ENCODE measurements around the gene TJAP1. TPM values are rescaled to one million over a fixed set of nuclear protein-coding genes. Genes with fewer than 3 reads are reported as not detected.

The TJAP1 gene
- total and polyA plus RNA-seq, 2 of the 8 experiments (the other 6 are each of a cell fraction or from before 2014, with no cell fraction given), result 30.7 to 40.4 TPM

DNA sequence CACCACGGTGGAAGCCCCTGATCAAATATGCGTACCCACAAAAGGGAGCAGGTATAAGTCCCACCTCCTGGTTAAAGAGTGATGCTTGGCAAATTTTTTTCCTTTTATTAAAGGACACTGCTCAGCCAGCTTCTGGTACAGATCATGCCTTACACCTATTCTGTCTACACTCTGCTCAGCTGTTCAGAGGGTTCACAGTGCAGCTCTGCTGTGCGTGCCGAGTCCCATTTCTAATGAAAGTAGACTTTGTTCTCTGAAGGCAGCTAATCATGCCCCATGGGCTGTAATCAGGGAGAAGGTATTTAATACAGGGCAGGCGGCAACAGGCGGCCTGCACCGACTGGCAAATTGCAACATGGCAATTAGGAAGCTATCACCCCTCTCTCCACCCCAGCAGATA, 16.5 kb downstream of the TJAP1 start:
- Histone ChIP-seq H3K4me2 (ENCODE audit: insufficient read depth in 1 of 2, low read depth in 2 of 2, low read length in 2 of 2) (no peak overlapping the region), H3K18ac (ENCODE audit: extremely low read depth, low read length) (no peak overlapping the region), H3K9ac (replicated peaks in 1 of 4; ENCODE audit: extremely low read depth in 1 of 4, low read depth in 3 of 4, low read length in 3 of 4) (no peak overlapping the region), H3K23me2 (ENCODE audit: low read depth, low read length) (no peaks in the 10 kb centered on the region), H4K91ac (replicated peaks; ENCODE audit: insufficient read length, low read length) (no peak overlapping the region), H3K79me1 (ENCODE audit: low read depth, low read length) (peaks cover 31% of the 10 kb centered on the region), H3K4me1 (replicated peaks in 1 of 4; ENCODE audit: control insufficient read depth in 3 of 4, insufficient read depth in 4 of 4, low read length in 3 of 4) (peaks cover 7 to 19% (median 15%) of the 10 kb centered on the region in 4 experiments), H2BK12ac (ENCODE audit: low read depth, low read length) (no peak overlapping the region), H3K27ac (ENCODE audit: low read depth, low read length) (no peak overlapping the region), H3K4me3 (ENCODE audit: extremely low read depth in 1 of 4, insufficient read depth in 2 of 4, low read depth in 3 of 4, low read length in 4 of 4) (no peak overlapping the region), H2BK5ac (ENCODE audit: low read depth, low read length) (no peak overlapping the region), H2BK120ac (replicated peaks; ENCODE audit: low read depth, low read length) (no peak overlapping the region), H3K79me2 (ENCODE audit: control insufficient read depth in 1 of 2, insufficient read depth in 2 of 2, low read length in 2 of 2) (peaks cover 4 to 45% of the 10 kb centered on the region in 2 experiments; a peak in 3 of 4 replicates), H2AFZ (ENCODE audit: low read length) (no peak overlapping the region), H4K5ac (ENCODE audit: insufficient read length, low read depth, low read length) (no peak overlapping the region), H2BK20ac (ENCODE audit: low read length) (no peak overlapping the region), H3K36me3 (ENCODE audit: control insufficient read depth in 2 of 4, insufficient read depth in 4 of 4, low read length in 3 of 4) (peaks cover 3 to 8% (median 4%) of the 10 kb centered on the region in 4 experiments; a peak in 6 of 8 replicates), H3K4ac (replicated peaks; ENCODE audit: insufficient read length, low read depth, low read length) (no peak overlapping the region), H2AK5ac (ENCODE audit: low read depth, low read length) (no peak overlapping the region), H3K56ac (replicated peaks; ENCODE audit: insufficient read length, low read depth, low read length) (no peak overlapping the region), H3K14ac (ENCODE audit: insufficient read length) (no peak overlapping the region), H4K20me1 (replicated peaks in 1 of 2; ENCODE audit: control insufficient read depth in 1 of 2, insufficient read depth in 2 of 2, low read length in 2 of 2) (peaks cover 17 to 39% of the 10 kb centered on the region in 2 experiments), H2BK15ac (ENCODE audit: low read length) (no peak overlapping the region), H3K23ac (ENCODE audit: insufficient read length) (no peak overlapping the region), H3K9me3 (ENCODE audit: insufficient read depth in 2 of 2, low read depth in 1 of 2, low read length in 1 of 2) (no peaks in the 10 kb centered on the region), H3K27me3 (replicated peaks in 1 of 4; ENCODE audit: control insufficient read depth in 3 of 4, extremely low read depth in 1 of 4, insufficient read depth in 3 of 4, low read length in 3 of 4) (no peaks in the 10 kb centered on the region), H4K8ac (ENCODE audit: extremely low read depth, insufficient read depth, low read length) (no peak overlapping the region)
- CTCF ChIA-PET (ENCODE audit: partially characterized antibody), result interaction anchor here (1.0 to 32.9 kb wide), 7 partner anchors 7 to 115 kb away, joined by 3 to 536 read pairs (median 4); partner anchors contain the start of genes DLK2, LRRC73 and TJAP1
- DNase-seq (ENCODE audit: low read depth in 1 of 2, low spot score in 2 of 2) (no peak), FAIRE-seq (no peak)
- POLR2A ChIA-PET (ENCODE audit: partially characterized antibody), result interaction anchor here (1.3 to 5.6 kb wide), 4 partner anchors 8 to 24 kb away, joined by 3 to 27 read pairs (median 8); partner anchors contain the start of genes POLR1C, TJAP1 and YIPF3
- WGBS, 2 experiments (ENCODE audit: extremely low coverage in 1 of 2, insufficient coverage in 1 of 2, insufficient read length in 1 of 2, insufficient replicate concordance in 2 of 2, low coverage in 1 of 2, low lambda C conversion rate in 2 of 2, missing lambda C conversion rate in 1 of 2), result 89% methylated on average over 7 of the region's 7 CpGs; no CpG with 5 or more reads in 1 of the 2 experiments
- no peak for TF ChIP-seq CTBP2 (IDR thresholded peaks at IDR 0.05; ENCODE audit: borderline replicate concordance, insufficient read depth, insufficient read length, low read length)
- no peak for TF ChIP-seq SP1 (IDR thresholded peaks at IDR 0.05; ENCODE audit: low read depth, low read length)
- TF ChIP-seq TAF1 (IDR thresholded peaks at IDR 0.05; ENCODE audit: low read depth, low read length), result no peak
- TF ChIP-seq EP300 (IDR thresholded peaks at IDR 0.05; ENCODE audit: borderline replicate concordance in 1 of 2, low read depth in 2 of 2, low read length in 2 of 2), result no peak
- no peak for TF ChIP-seq SAP30 (IDR thresholded peaks at IDR 0.05; ENCODE audit: insufficient read depth, insufficient replicate concordance, low read length)
- no peak for TF ChIP-seq HDAC2 (IDR thresholded peaks at IDR 0.05; ENCODE audit: borderline replicate concordance in 1 of 2, low read depth in 2 of 2, low read length in 2 of 2)
- no peak for TF ChIP-seq SIX5 (IDR thresholded peaks at IDR 0.05; ENCODE audit: low read depth, low read length)
- TF ChIP-seq SP4 (IDR thresholded peaks at IDR 0.05; ENCODE audit: low read length), result no peak
- TF ChIP-seq, protein P1, sequence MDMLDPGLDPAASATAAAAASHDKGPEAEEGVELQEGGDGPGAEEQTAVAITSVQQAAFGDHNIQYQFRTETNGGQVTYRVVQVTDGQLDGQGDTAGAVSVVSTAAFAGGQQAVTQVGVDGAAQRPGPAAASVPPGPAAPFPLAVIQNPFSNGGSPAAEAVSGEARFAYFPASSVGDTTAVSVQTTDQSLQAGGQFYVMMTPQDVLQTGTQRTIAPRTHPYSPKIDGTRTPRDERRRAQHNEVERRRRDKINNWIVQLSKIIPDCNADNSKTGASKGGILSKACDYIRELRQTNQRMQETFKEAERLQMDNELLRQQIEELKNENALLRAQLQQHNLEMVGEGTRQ (IDR thresholded peaks at IDR 0.05; ENCODE audit: low read length), result no peak
- TF ChIP-seq, protein P2, sequence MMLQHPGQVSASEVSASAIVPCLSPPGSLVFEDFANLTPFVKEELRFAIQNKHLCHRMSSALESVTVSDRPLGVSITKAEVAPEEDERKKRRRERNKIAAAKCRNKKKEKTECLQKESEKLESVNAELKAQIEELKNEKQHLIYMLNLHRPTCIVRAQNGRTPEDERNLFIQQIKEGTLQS (IDR thresholded peaks at IDR 0.05; ENCODE audit: insufficient read depth, low read depth, low read length), result no peak
- TF ChIP-seq MAFK (IDR thresholded peaks at IDR 0.05; ENCODE audit: low read depth, low read length), result no peak

All from H1 (cell line).